ENCODE measurements around the gene CACNA1E. TPM values are rescaled to one million over a fixed set of nuclear protein-coding genes. Genes with fewer than 3 reads are reported as not detected.

The CACNA1E gene
- total and polyA plus RNA-seq, 2 donors (not counting 1 experiment from before 2014, with no cell fraction given), result 0.37 to 0.40 TPM

DNA sequence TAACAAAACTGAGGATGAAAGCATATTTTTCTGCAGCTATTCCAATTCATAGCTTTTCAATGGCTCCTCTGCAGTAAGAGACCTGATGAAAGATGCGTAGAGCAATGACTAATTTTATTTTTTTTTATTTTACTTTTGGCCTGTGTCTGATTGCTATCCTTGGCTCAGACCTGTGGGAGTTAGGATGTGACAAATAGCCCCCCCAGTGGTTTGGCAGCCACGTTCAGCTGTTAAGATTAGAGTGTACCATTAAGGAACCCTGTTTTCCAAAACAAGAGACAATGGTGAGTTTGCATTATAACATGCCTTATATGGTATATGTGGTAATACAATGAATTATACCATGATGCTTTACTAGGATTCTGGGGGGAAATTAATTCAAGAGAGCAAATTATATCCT, 264.7 kb downstream of the CACNA1E start:
- Histone ChIP-seq H3K4me2 (replicated peaks; ENCODE audit: low read depth, low read length, poor library complexity, severe bottlenecking) (no peak overlapping the region), H2AFZ (ENCODE audit: insufficient read depth, low read depth, low read length, poor library complexity, severe bottlenecking) (no peak overlapping the region), H3K79me2 (ENCODE audit: control insufficient read depth, insufficient read depth, low read length) (no peaks in the 10 kb centered on the region), H3K27ac (ENCODE audit: low read length in 2 of 2) (no peak overlapping the region), H3K4me3 (ENCODE audit: control extremely low read depth in 1 of 5, extremely low read depth in 1 of 5, insufficient read depth in 1 of 5, low read depth in 2 of 5, low read length in 4 of 5) (no peak overlapping the region), H3K36me3 (replicated peaks in 1 of 2; ENCODE audit: control extremely low read depth in 1 of 2, control insufficient read depth in 1 of 2, extremely low read depth in 1 of 2, insufficient read depth in 2 of 2, low read length in 1 of 2) (no peaks in the 10 kb centered on the region), H3K27me3 (replicated peaks in 1 of 4; ENCODE audit: control extremely low read depth in 1 of 4, control insufficient read depth in 3 of 4, insufficient read depth in 4 of 4, low read length in 3 of 4) (no peaks in the 10 kb centered on the region), H3K9me3 (ENCODE audit: control extremely low read depth in 1 of 3, control insufficient read depth in 2 of 3, insufficient read depth in 1 of 3, low read length in 2 of 3) (no peaks in the 10 kb centered on the region), H3K9ac (ENCODE audit: low read length) (no peak overlapping the region), H3K4me1 (ENCODE audit: control insufficient read depth in 2 of 2, insufficient read depth in 2 of 2, low read length in 2 of 2) (no peaks in the 10 kb centered on the region), H4K20me1 (ENCODE audit: control insufficient read depth, insufficient read depth, low read length, poor library complexity, severe bottlenecking) (no peaks in the 10 kb centered on the region)
- ChIA-PET POLR2A (no interaction called here), CTCF (no interaction called here)
- 43% methylated on average over 1 of the region's 2 CpGs for WGBS (ENCODE audit: insufficient coverage)
- Mint-ChIP-seq H3K27me3 (peaks cover 3% of the 10 kb centered on the region), H3K27ac (no peak overlapping the region), H3K4me1 (no peaks in the 10 kb centered on the region), H3K4me3 (no peak overlapping the region), H3K9me3 (ENCODE audit: insufficient read depth) (no peaks in the 10 kb centered on the region)
- ATAC-seq (ENCODE audit: low read depth) (no peak), DNase-seq (no peak)
- intact Hi-C loops (cut with micrococcal nuclease), result no loop called here
- TF ChIP-seq, protein P1, sequence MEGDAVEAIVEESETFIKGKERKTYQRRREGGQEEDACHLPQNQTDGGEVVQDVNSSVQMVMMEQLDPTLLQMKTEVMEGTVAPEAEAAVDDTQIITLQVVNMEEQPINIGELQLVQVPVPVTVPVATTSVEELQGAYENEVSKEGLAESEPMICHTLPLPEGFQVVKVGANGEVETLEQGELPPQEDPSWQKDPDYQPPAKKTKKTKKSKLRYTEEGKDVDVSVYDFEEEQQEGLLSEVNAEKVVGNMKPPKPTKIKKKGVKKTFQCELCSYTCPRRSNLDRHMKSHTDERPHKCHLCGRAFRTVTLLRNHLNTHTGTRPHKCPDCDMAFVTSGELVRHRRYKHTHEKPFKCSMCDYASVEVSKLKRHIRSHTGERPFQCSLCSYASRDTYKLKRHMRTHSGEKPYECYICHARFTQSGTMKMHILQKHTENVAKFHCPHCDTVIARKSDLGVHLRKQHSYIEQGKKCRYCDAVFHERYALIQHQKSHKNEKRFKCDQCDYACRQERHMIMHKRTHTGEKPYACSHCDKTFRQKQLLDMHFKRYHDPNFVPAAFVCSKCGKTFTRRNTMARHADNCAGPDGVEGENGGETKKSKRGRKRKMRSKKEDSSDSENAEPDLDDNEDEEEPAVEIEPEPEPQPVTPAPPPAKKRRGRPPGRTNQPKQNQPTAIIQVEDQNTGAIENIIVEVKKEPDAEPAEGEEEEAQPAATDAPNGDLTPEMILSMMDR (IDR thresholded peaks at IDR 0.05), result no peak
- TF ChIP-seq EZH2 (IDR thresholded peaks at IDR 0.05; ENCODE audit: borderline replicate concordance, insufficient read depth, low read depth, low read length, poor library complexity, severe bottlenecking), result no peak

DNA sequence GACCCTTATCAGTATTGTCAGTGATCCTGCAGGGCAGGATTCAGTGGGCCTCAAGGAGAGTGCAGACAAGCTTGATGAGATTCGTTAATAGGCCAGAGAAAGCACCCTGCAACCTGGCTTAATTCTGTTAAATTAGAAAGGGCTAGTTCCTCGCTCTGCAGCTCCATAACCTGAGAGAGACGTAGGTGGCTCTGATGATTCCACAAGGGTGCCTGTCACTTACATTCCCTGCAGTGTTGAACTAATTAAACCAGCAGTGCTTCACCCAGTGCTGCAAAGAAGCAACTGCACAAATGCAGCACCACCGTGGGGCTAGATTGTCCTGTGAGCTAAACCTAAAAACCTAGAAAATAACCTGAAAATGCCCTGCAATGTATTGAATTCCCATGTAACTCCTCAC, 270.8 kb downstream of the CACNA1E start:
- Histone ChIP-seq H3K4me2 (replicated peaks; ENCODE audit: low read depth, low read length, poor library complexity, severe bottlenecking) (no peak overlapping the region), H3K9me3 (ENCODE audit: control extremely low read depth in 1 of 3, control insufficient read depth in 2 of 3, insufficient read depth in 1 of 3, low read length in 2 of 3) (peaks cover 0 to 3% (median 0%) of the 10 kb centered on the region in 3 donors), H3K27ac (ENCODE audit: low read length in 2 of 2) (no peak overlapping the region), H4K20me1 (ENCODE audit: control insufficient read depth, insufficient read depth, low read length, poor library complexity, severe bottlenecking) (no peaks in the 10 kb centered on the region), H3K36me3 (replicated peaks in 1 of 2; ENCODE audit: control extremely low read depth in 1 of 2, control insufficient read depth in 1 of 2, extremely low read depth in 1 of 2, insufficient read depth in 2 of 2, low read length in 1 of 2) (no peaks in the 10 kb centered on the region), H3K79me2 (ENCODE audit: control insufficient read depth, insufficient read depth, low read length) (no peaks in the 10 kb centered on the region), H3K4me3 (ENCODE audit: control extremely low read depth in 1 of 5, extremely low read depth in 1 of 5, insufficient read depth in 1 of 5, low read depth in 2 of 5, low read length in 4 of 5) (no peak overlapping the region), H3K27me3 (replicated peaks in 1 of 4; ENCODE audit: control extremely low read depth in 1 of 4, control insufficient read depth in 3 of 4, insufficient read depth in 4 of 4, low read length in 3 of 4) (no peaks in the 10 kb centered on the region), H3K4me1 (ENCODE audit: control insufficient read depth in 2 of 2, insufficient read depth in 2 of 2, low read length in 2 of 2) (no peaks in the 10 kb centered on the region), H3K9ac (ENCODE audit: low read length) (no peak overlapping the region), H2AFZ (ENCODE audit: insufficient read depth, low read depth, low read length, poor library complexity, severe bottlenecking) (no peak overlapping the region)
- no peak overlapping the region for H3K27ac Mint-ChIP-seq
- ChIA-PET POLR2A (no interaction called here), CTCF (no interaction called here)
- 79% methylated on average over 4 of the region's 4 CpGs for WGBS (ENCODE audit: insufficient coverage)
- intact Hi-C loops (cut with micrococcal nuclease), result no loop called here
- H3K4me3 Mint-ChIP-seq, result no peak overlapping the region
- DNase-seq (no peak), ATAC-seq (ENCODE audit: low read depth) (no peak)
- TF ChIP-seq, protein P1 (IDR thresholded peaks at IDR 0.05), result no peak
- no peak for TF ChIP-seq EZH2 (IDR thresholded peaks at IDR 0.05; ENCODE audit: borderline replicate concordance, insufficient read depth, low read depth, low read length, poor library complexity, severe bottlenecking)
- H3K27me3 Mint-ChIP-seq, result peaks cover 3% of the 10 kb centered on the region
- H3K4me1 Mint-ChIP-seq, result no peaks in the 10 kb centered on the region
- no peaks in the 10 kb centered on the region for H3K9me3 Mint-ChIP-seq (ENCODE audit: insufficient read depth)
